Stimulated activated CD4-positive, alpha-beta T cell treated with anti-CD3 and anti-CD28 coated beads, Interleukin-2, amount 100 ng/mL, for 4 hours (primary cell): ENCODE measurements around the gene TMEM219.

Experiments used
- DNase-seq: peaks from one replicate; pipeline ENCODE4 v3.0.0-alpha.2; 2020; ENCODE audit warnings: low read depth

Gene TMEM219

GRCh38 chr16:29982560-29983419 is 20.9 kb downstream of the TMEM219 start:
- DNase-seq: no peak

GRCh38 chr16:29983420-29984136 is 21.7 kb downstream of the TMEM219 start:
- DNase-seq: no peak

GRCh38 chr16:29984137-29984763 is 22.4 kb downstream of the TMEM219 start:
- DNase-seq: no peak

GRCh38 chr16:29984764-29985147 is 22.9 kb downstream of the TMEM219 start:
- DNase-seq: no peak

- no peak for DNase-seq
Observed at GRCh38 chr16:29985271-29985811, 23.5 kb downstream of the TMEM219 start.

- no peak for DNase-seq
Observed at GRCh38 chr16:29986231-29986630, 24.4 kb downstream of the TMEM219 start.

GRCh38 chr16:29986931-29987330 is 25.1 kb downstream of the TMEM219 start:
- DNase-seq: no peak

- no peak for DNase-seq
Observed at GRCh38 chr16:29987371-29988085, 25.6 kb downstream of the TMEM219 start.

- DNase-seq: no peak
Observed at GRCh38 chr16:29988346-29989075, 26.6 kb downstream of the TMEM219 start.

GRCh38 chr16:29989111-29989858 is 27.4 kb downstream of the TMEM219 start:
- DNase-seq: no peak

- no peak for DNase-seq
Observed at GRCh38 chr16:29990034-29990433, 28.2 kb downstream of the TMEM219 start.

GRCh38 chr16:29990883-29991570 is 29.1 kb downstream of the TMEM219 start:
- DNase-seq: no peak

GRCh38 chr16:29991571-29991904 is 29.7 kb downstream of the TMEM219 start:
- no peak for DNase-seq

GRCh38 chr16:29992344-29992967 is 30.6 kb downstream of the TMEM219 start:
- DNase-seq: no peak

- no peak for DNase-seq
Observed at GRCh38 chr16:29993191-29993902, 31.5 kb downstream of the TMEM219 start.

- no peak for DNase-seq
Observed at GRCh38 chr16:29993903-29994599, 32.2 kb downstream of the TMEM219 start.

GRCh38 chr16:29994600-29995323 is 32.9 kb downstream of the TMEM219 start:
- no peak for DNase-seq
